NT2/D1 (cell line): ENCODE results near the gene VWA8.
A peak's percentile ranks its signal among the peaks of the same experiment; 100 is the strongest.

Source experiments
- DNase-seq: peaks from one replicate; pipeline ENCODE4 v3.0.0-alpha.2; 2011; ENCODE audit warnings: low read depth, low spot score
- H3K27me3 ChIP-seq: 2 replicates; pipeline ENCODE4 v1.6.0; 2011; ENCODE audit warnings: mild to moderate bottlenecking; ENCODE audit not compliant: insufficient read length, insufficient read depth
- H3K36me3 ChIP-seq: 2 replicates; pipeline ENCODE4 v1.6.1; 2011; ENCODE audit warnings: mild to moderate bottlenecking, low read length, mixed read lengths; ENCODE audit not compliant: insufficient read depth, insufficient read length
- H3K4me1 ChIP-seq: 2 replicates; pipeline ENCODE4 v1.5.1; 2011; ENCODE audit not compliant: insufficient read depth, insufficient read length
- H3K4me3 ChIP-seq: 2 replicates; pipeline ENCODE4 v1.5.1; 2011; ENCODE audit warnings: low read depth; ENCODE audit not compliant: insufficient read length
- H3K9ac ChIP-seq: 2 replicates; pipeline ENCODE4 v1.6.0; 2011; ENCODE audit warnings: low read depth; ENCODE audit not compliant: insufficient read length
- H3K9me3 ChIP-seq: 2 replicates; pipeline ENCODE4 v1.5.1; 2011; ENCODE audit warnings: mild to moderate bottlenecking, low read length; ENCODE audit not compliant: insufficient read depth
- SUZ12 ChIP-seq: IDR thresholded peaks from 2 replicates; pipeline ENCODE4 v1.6.1; 2011; ENCODE audit not compliant: insufficient read length, insufficient read depth; ENCODE audit errors: extremely low read depth
- YY1 ChIP-seq: IDR thresholded peaks from 2 replicates; pipeline ENCODE4 v1.6.1; 2011; ENCODE audit not compliant: insufficient read length, insufficient read depth
- ZNF274 ChIP-seq: IDR thresholded peaks from 2 replicates; pipeline ENCODE4 v1.6.1; 2011; ENCODE audit warnings: mild to moderate bottlenecking, low read depth, low read length

The VWA8 gene

GRCh38 chr13:41960637-41961465 is at the start of gene VWA8:
VWA8 (minus strand) TSS chr13:41961109; CDS start chr13:41961015, 94 bp downstream.
- Histone ChIP-seq H3K4me1 (no peaks in the 10 kb centered on the region), H3K36me3 (no peaks in the 10 kb centered on the region), H3K9me3 (no peaks in the 10 kb centered on the region), H3K27me3 (no peaks in the 10 kb centered on the region), H3K9ac (peak within 1 kb of the TSS; percentile 93), H3K4me3 (peak within 1 kb of the TSS; percentile 82)
- peak; percentile 39 for DNase-seq
- TF ChIP-seq SUZ12 (no peak), YY1 (no peak), ZNF274 (no peak)

- TF ChIP-seq SUZ12, result no peak
- TF ChIP-seq YY1, result no peak
- TF ChIP-seq ZNF274, result no peak
- Histone ChIP-seq H3K9me3 (no peaks in the 10 kb centered on the region), H3K4me3 (no peak overlapping the region), H3K36me3 (no peaks in the 10 kb centered on the region), H3K27me3 (no peaks in the 10 kb centered on the region), H3K4me1 (peaks cover 4% of the 10 kb centered on the region), H3K9ac (no peak overlapping the region)
- DNase-seq, result no peak
Measured at GRCh38 chr13:42009057-42009456, 48.1 kb upstream of the VWA8 start.

DNA sequence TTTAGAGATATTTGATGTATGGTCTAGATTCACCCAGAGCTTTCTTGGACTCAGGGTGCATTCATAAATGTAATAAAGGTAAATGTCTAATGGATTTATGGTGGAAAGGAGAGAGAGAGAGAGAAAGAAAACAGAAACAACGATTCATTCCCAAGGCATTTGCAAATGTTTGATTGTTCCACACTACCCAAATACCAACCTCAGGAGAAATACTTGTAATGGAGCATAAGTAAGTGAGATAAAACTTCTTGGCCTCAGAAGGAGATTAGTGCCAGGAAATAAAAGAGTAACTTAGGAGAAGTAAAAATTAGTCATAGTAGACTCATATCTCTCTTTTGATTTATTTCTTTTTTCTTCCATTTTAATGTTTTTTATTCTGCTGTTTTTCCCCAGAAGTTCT is 46.9 kb upstream of the VWA8 start:
- no peak for DNase-seq
- no peak overlapping the region for H3K4me3 ChIP-seq
- H3K9me3 ChIP-seq, result no peaks in the 10 kb centered on the region
- TF ChIP-seq ZNF274 (no peak), SUZ12 (no peak), YY1 (no peak)
- H3K27me3 ChIP-seq, result no peaks in the 10 kb centered on the region
- H3K36me3 ChIP-seq, result no peaks in the 10 kb centered on the region
- H3K9ac ChIP-seq, result no peak overlapping the region
- peaks cover 4% of the 10 kb centered on the region for H3K4me1 ChIP-seq

DNA sequence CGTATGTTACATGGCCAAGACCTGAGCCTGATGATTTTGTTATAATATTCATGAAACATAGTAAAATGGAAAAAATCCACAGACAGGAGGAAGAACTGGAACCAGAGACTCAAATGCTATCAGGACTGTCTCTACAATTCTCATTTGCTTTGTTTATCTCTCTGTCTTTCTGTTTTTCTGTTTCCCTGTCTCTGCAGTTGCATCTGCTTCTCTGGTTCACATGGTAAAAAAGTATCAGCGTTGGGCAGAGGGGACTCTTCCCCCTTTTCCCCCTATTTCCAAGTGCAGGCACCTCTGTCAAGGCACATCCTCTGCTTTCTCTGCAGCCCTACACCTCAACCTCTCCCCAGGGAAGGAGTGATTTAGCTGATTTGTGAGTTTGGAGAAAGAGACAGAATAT is 41.2 kb upstream of the VWA8 start:
- Histone ChIP-seq H3K27me3 (no peaks in the 10 kb centered on the region), H3K9ac (no peak overlapping the region), H3K36me3 (no peaks in the 10 kb centered on the region), H3K4me3 (no peak overlapping the region), H3K4me1 (no peaks in the 10 kb centered on the region), H3K9me3 (no peaks in the 10 kb centered on the region)
- no peak for TF ChIP-seq ZNF274
- no peak for TF ChIP-seq YY1
- no peak for TF ChIP-seq SUZ12
- DNase-seq, result no peak

DNA sequence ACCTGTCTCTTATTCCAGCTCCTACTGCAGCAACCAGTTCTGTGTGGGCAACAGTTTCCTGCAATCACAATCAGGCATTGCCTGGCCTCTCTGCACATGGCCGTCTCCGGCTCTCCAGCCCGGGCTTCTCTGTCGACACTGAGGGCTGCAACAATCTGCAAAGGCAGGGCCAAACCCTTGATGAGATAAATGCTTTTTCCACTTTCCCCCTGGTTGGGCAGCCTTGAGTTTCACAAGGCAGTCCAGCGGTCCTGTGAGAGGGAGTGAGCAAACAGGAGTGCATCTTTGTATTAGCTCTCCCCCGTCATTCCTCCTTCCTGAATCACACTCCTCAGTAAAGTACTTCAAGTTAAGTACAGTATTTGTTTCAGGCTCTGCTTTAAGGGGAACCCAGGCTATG is 40.7 kb upstream of the VWA8 start:
- no peak overlapping the region for H3K4me3 ChIP-seq
- H3K36me3 ChIP-seq, result no peaks in the 10 kb centered on the region
- H3K9me3 ChIP-seq, result no peaks in the 10 kb centered on the region
- H3K4me1 ChIP-seq, result no peaks in the 10 kb centered on the region
- no peak for DNase-seq
- no peaks in the 10 kb centered on the region for H3K27me3 ChIP-seq
- TF ChIP-seq YY1, result no peak
- H3K9ac ChIP-seq, result no peak overlapping the region

DNA sequence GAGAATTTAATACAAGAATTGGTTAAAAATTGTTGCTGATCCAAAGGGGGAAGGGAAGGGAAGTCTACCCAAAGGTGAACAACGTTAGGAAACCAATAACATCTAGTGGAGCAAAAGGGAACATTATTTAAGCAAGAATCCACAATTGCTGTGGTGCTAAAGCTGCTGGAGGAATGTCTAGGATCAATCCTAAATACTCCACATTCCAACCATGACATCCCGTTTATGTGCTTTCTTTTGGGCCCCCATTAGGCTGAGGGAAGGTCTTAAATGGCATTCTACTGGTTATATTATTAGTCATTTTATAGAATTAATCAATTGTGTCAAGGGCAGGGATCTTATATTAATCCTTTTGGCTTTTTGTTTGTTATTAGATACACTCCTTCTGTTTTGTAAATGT is 39.9 kb upstream of the VWA8 start:
- no peaks in the 10 kb centered on the region for H3K27me3 ChIP-seq
- H3K9ac ChIP-seq, result no peak overlapping the region
- TF ChIP-seq YY1 (no peak), ZNF274 (no peak), SUZ12 (no peak)
- H3K4me3 ChIP-seq, result no peak overlapping the region
- no peaks in the 10 kb centered on the region for H3K36me3 ChIP-seq
- H3K9me3 ChIP-seq, result no peaks in the 10 kb centered on the region
- H3K4me1 ChIP-seq, result no peaks in the 10 kb centered on the region
- DNase-seq, result no peak

DNA sequence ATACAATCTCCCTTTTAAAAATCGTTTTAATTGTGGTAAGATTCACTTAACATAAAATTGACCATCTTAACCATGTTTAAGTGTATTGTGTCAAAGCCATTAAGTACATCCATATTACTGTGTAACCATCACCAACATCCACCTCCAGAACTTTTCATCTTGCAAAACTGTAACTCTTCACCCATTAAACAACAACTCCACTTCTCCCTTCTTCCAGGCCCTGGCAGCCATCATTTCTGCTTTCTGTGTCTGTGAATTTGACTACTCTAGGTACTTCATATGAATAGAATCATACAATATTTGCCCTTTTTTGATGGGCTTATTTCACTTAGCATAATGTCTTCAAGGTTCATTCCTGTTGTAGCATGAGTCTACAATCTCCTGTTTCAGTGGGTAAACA is 36.5 kb upstream of the VWA8 start:
- no peak for DNase-seq
- no peaks in the 10 kb centered on the region for H3K27me3 ChIP-seq
- TF ChIP-seq YY1 (no peak), SUZ12 (no peak), ZNF274 (no peak)
- no peaks in the 10 kb centered on the region for H3K9me3 ChIP-seq
- H3K9ac ChIP-seq, result no peak overlapping the region
- no peak overlapping the region for H3K4me3 ChIP-seq
- H3K36me3 ChIP-seq, result no peaks in the 10 kb centered on the region
- no peaks in the 10 kb centered on the region for H3K4me1 ChIP-seq
